ENCODE results near the gene USP44. TPM values are rescaled to one million over a fixed set of nuclear protein-coding genes. Genes with fewer than 3 reads are reported as not detected.

The USP44 gene
- polyA plus RNA-seq, 1 experiment, result 1.2 TPM

DNA sequence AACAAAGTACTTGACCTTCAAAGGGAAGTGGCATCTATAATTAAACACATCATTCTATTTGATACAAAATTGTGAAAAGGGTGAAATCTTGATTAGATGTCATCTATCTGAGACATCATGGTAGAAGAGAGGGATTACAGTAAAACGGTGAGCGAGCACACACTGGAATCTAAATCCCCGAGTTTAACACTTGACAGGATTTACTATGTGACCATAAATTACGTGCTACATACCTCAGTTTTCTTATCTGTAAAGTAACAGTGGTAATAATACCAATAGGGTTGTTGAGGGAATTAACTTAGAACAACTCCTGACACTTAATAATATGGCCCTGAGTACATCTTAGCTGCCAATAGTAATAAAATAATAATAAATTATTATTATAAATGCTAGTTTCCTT, 13.3 kb downstream of the USP44 start:
- ChIA-PET CTCF (interaction anchor here (0.9 kb wide), 1 partner anchor 38 kb away, joined by 3 read pairs; no protein-coding TSS in a partner anchor), POLR2A (no interaction called here)
- Histone ChIP-seq H3K36me3 (ENCODE audit: control insufficient read depth, insufficient read depth, low read length) (no peaks in the 10 kb centered on the region), H3K4me3 (ENCODE audit: low read depth, low read length) (no peak overlapping the region), H3K27me3 (ENCODE audit: control insufficient read depth, insufficient read depth, low read length) (0 out of 2 replicates have a peak, but pooled peaks cover 2% of the 10 kb centered on the region)
- TF ChIP-seq, protein P1, sequence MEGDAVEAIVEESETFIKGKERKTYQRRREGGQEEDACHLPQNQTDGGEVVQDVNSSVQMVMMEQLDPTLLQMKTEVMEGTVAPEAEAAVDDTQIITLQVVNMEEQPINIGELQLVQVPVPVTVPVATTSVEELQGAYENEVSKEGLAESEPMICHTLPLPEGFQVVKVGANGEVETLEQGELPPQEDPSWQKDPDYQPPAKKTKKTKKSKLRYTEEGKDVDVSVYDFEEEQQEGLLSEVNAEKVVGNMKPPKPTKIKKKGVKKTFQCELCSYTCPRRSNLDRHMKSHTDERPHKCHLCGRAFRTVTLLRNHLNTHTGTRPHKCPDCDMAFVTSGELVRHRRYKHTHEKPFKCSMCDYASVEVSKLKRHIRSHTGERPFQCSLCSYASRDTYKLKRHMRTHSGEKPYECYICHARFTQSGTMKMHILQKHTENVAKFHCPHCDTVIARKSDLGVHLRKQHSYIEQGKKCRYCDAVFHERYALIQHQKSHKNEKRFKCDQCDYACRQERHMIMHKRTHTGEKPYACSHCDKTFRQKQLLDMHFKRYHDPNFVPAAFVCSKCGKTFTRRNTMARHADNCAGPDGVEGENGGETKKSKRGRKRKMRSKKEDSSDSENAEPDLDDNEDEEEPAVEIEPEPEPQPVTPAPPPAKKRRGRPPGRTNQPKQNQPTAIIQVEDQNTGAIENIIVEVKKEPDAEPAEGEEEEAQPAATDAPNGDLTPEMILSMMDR (IDR thresholded peaks at IDR 0.05; ENCODE audit: insufficient read depth, low read depth, low read length), result no peak
- DNase-seq (ENCODE audit: low read depth), result no peak

DNA sequence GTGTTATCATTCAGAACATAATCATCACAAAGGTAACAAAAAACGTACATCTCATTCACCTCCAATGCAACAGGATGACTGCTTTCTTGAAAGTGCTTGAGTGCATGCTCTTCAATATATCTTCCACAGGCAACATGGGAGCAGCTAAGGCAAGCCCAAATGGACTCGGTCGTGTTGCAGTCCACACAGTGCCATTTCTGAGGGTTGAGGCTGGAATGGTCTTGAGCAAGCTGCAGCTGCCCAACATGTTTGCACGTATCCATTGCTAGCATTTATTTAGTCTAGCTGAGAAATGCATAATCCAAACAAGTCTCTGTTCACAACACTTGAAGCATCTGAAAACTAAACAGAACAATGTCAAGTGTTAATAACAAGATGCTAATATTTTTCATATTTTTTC, 17.3 kb downstream of the USP44 start:
- H3K36me3 ChIP-seq (ENCODE audit: control insufficient read depth, insufficient read depth, low read length), result no peaks in the 10 kb centered on the region
- ChIA-PET CTCF (interaction anchor here (0.6 to 2.3 kb wide), 23 partner anchors 8 to 1414 kb away, joined by 3 to 18 read pairs (median 4); partner anchors contain the start of gene METAP2), POLR2A (interaction anchor here (0.7 kb wide), 2 partner anchors 44 to 987 kb away, joined by 3 to 7 read pairs; no protein-coding TSS in a partner anchor)
- DNase-seq (ENCODE audit: low read depth), result no peak
- H3K4me3 ChIP-seq (ENCODE audit: low read depth, low read length), result no peak overlapping the region
- TF ChIP-seq, protein P1 (IDR thresholded peaks at IDR 0.05; ENCODE audit: insufficient read depth, low read depth, low read length), result no peak
- H3K27me3 ChIP-seq (ENCODE audit: control insufficient read depth, insufficient read depth, low read length), result 0 out of 2 replicates have a peak, but pooled peaks cover 2% of the 10 kb centered on the region

DNA sequence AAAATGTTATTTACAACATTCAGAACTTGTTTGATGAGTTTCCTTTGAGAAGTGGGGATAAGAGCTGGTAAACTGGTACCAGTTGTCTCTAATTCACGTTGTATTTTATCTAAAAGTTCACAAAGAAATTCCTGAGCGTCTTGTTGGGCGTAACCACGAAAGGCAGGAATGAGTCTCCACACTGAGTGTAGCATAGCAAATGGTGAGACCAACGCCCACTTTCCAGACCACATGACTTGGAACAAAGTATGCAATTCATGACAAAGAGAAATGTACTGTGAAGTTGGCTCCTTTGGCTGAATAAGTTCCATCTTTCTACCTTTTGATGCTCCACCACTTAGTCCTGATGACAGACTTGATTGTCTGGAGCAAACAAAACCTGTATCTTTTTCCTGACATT, 18.4 kb downstream of the USP44 start:
- TF ChIP-seq, protein P1 (IDR thresholded peaks at IDR 0.05; ENCODE audit: insufficient read depth, low read depth, low read length), result no peak
- CTCF ChIA-PET, result interaction anchor here (0.6 to 2.2 kb wide), 6 partner anchors 16 to 415 kb away, joined by 3 to 18 read pairs (median 6); no protein-coding TSS in a partner anchor

DNA sequence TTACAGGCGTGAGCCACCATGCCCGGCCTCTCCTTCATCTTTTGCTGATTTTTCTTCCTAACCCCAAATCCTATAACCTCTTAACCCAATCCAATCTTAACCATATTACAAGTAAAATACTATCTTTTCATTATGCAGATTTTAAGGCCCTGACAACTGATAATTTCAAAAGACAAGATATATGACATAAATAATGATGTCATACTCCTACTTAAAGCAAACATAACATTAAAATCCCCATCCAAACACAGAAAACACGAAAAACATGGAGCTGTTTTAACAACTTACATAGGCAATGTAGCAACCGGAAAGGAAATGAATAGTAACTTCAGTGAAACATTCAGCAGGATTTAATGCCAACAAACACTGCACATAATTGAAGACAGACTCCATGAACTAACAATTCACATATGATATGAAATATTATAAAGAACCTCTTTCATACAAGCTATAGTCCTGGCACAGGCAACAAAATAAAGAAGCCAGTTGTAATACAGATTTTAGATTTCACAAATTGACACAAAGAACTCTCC, 21.5 kb downstream of the USP44 start:
- TF ChIP-seq, protein P1 (IDR thresholded peaks at IDR 0.05; ENCODE audit: insufficient read depth, low read depth, low read length), result no peak
- Histone ChIP-seq H3K27me3 (ENCODE audit: control insufficient read depth, insufficient read depth, low read length) (no peaks in the 10 kb centered on the region), H3K4me3 (ENCODE audit: low read depth, low read length) (no peak overlapping the region), H3K36me3 (ENCODE audit: control insufficient read depth, insufficient read depth, low read length) (no peaks in the 10 kb centered on the region)
- DNase-seq (ENCODE audit: low read depth), result no peak
- CTCF ChIA-PET, result interaction anchor here (1.0 kb wide), 1 partner anchor 193 kb away, joined by 3 read pairs; no protein-coding TSS in a partner anchor
- POLR2A ChIA-PET, result no interaction called here

More for the DNA sequence above, 18.4 kb downstream of the USP44 start:
- POLR2A ChIA-PET, result no interaction called here
- no peak overlapping the region for H3K4me3 ChIP-seq (ENCODE audit: low read depth, low read length)
- H3K27me3 ChIP-seq (ENCODE audit: control insufficient read depth, insufficient read depth, low read length), result no peaks in the 10 kb centered on the region
- no peaks in the 10 kb centered on the region for H3K36me3 ChIP-seq (ENCODE audit: control insufficient read depth, insufficient read depth, low read length)
- DNase-seq (ENCODE audit: low read depth), result no peak

DNA sequence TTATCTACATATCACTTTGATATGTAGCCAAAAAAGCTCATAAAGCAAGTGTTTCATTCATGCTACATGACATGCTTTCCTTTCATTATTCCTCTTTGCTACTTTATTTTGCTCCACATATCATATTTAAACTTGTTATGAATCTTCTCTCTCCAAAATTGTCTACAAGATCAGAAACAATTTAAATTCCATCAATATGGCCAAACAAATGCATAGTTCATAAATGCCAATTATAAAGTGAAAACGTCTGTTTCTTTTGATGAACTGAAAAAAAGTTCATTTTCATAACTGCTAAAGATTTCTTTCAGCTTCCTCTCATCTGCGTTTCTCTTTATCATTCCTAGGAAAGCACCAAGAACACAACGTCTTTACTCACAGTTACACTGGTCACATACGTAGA, 22.8 kb downstream of the USP44 start:
- no peaks in the 10 kb centered on the region for H3K27me3 ChIP-seq (ENCODE audit: control insufficient read depth, insufficient read depth, low read length)
- POLR2A ChIA-PET, result no interaction called here
- no peak overlapping the region for H3K4me3 ChIP-seq (ENCODE audit: low read depth, low read length)
- no peak for DNase-seq (ENCODE audit: low read depth)
- no peaks in the 10 kb centered on the region for H3K36me3 ChIP-seq (ENCODE audit: control insufficient read depth, insufficient read depth, low read length)
- TF ChIP-seq, protein P1 (IDR thresholded peaks at IDR 0.05; ENCODE audit: insufficient read depth, low read depth, low read length), result no peak
- CTCF ChIA-PET, result interaction anchor here (0.6 kb wide), 1 partner anchor 524 kb away, joined by 3 read pairs; no protein-coding TSS in a partner anchor

Data from BJ (cell line).